ENCODE results near the gene GON4L.

GON4L gene

GRCh38 chr1:155859881-155860871, 3.2 kb upstream of the GON4L start (continued):
- TF ChIP-seq MYNN (tag by site-specific recombination; IDR thresholded peaks at IDR 0.05; ENCODE audit: borderline replicate concordance) (no peak), BCL11B (tag by site-specific recombination; IDR thresholded peaks at IDR 0.05; ENCODE audit: low read depth) (0 out of 2 replicates have a peak, but pooled peaks have one; percentile 22), GLIS1 (tag by site-specific recombination; IDR thresholded peaks at IDR 0.05) (peak; percentile 60), ZNF280C (tag by site-specific recombination; IDR thresholded peaks at IDR 0.05) (no peak), PRDM4 (tag by site-specific recombination; IDR thresholded peaks at IDR 0.05) (no peak; the same call in 1 of the 2 replicates), ZBTB10 (tag by site-specific recombination; IDR thresholded peaks at IDR 0.05) (peak; percentile 95), ZNF549 (tag by site-specific recombination; IDR thresholded peaks at IDR 0.05) (no peak), ZSCAN5A (tag by site-specific recombination; IDR thresholded peaks at IDR 0.05) (peak; percentile 56; the same call in 1 of the 2 replicates), FEZF1 (tag by site-specific recombination; IDR thresholded peaks at IDR 0.05) (no peak; the same call in 1 of the 2 replicates), GLI4 (tag by site-specific recombination; IDR thresholded peaks at IDR 0.05) (no peak), ZSCAN23 (tag by site-specific recombination; IDR thresholded peaks at IDR 0.05) (0 out of 2 replicates have a peak, but pooled peaks have one; percentile 51), ZFHX2 (tag by site-specific recombination; conservative IDR thresholded peaks at IDR 0.05) (peak; percentile 92), ZNF19 (tag by site-specific recombination; IDR thresholded peaks at IDR 0.05; ENCODE audit: low read depth) (no peak), SETDB1 (IDR thresholded peaks at IDR 0.05; ENCODE audit: insufficient read length, low read length) (no peak), ZNF571 (tag by site-specific recombination; IDR thresholded peaks at IDR 0.05) (no peak), BCL6B (tag by site-specific recombination; IDR thresholded peaks at IDR 0.05) (no peak), ZBTB11 (tag by site-specific recombination; conservative IDR thresholded peaks at IDR 0.05; ENCODE audit: low read depth) (peak; percentile 61), ATF2 (tag by site-specific recombination; IDR thresholded peaks at IDR 0.05; ENCODE audit: low read depth) (peak; percentile 99), ZNF169 (tag by site-specific recombination; IDR thresholded peaks at IDR 0.05) (no peak), ZNF335 (tag by site-specific recombination; conservative IDR thresholded peaks at IDR 0.05) (peak; percentile 81), ZBTB17 (tag by site-specific recombination; IDR thresholded peaks at IDR 0.05) (no peak), ZNF155 (tag by site-specific recombination; IDR thresholded peaks at IDR 0.05) (no peak)

All from HEK293 (cell line).